Choroid plexus epithelial cell (primary cell): Measurements from ENCODE around the gene SMCO2.

ENCODE experiments used
- DNase-seq: peaks from one replicate; pipeline ENCODE4 v3.0.0-alpha.2; 2010; ENCODE audit warnings: low read depth
- H3K4me3 ChIP-seq: 2 replicates; pipeline ENCODE4 v1.5.1; 2011; ENCODE audit warnings: low read depth, mild to moderate bottlenecking, control low read depth, low read length, moderate library complexity
- CTCF ChIP-seq: conservative IDR thresholded peaks from 2 replicates; pipeline ENCODE4 v1.5.1; 2011; ENCODE audit warnings: low read depth, mild to moderate bottlenecking, control low read depth, inconsistent platforms, low read length, moderate library complexity

The SMCO2 gene

GRCh38 chr12:27451036-27451825 is 4.7 kb downstream of the SMCO2 start:
- no peak overlapping the region for H3K4me3 ChIP-seq

GRCh38 chr12:27453421-27453820 is 6.9 kb downstream of the SMCO2 start:
- DNase-seq, result peak; percentile 42
- TF ChIP-seq CTCF, result no peak
- no peak overlapping the region for H3K4me3 ChIP-seq

More at GRCh38 chr12:27451036-27451825, 4.7 kb downstream of the SMCO2 start:
- DNase-seq, result no peak
- TF ChIP-seq CTCF, result no peak

- TF ChIP-seq CTCF, result no peak
- H3K4me3 ChIP-seq, result no peak overlapping the region
- no peak for DNase-seq
These were observed 9.1 kb downstream of the SMCO2 start for GRCh38 chr12:27455589-27455988.

GRCh38 chr12:27456618-27457017 is 10.1 kb downstream of the SMCO2 start:
- no peak for DNase-seq
- no peak overlapping the region for H3K4me3 ChIP-seq
- no peak for TF ChIP-seq CTCF

- H3K4me3 ChIP-seq, result no peak overlapping the region
- peak; percentile 39 for DNase-seq
- TF ChIP-seq CTCF, result no peak
These were observed 14.0 kb downstream of the SMCO2 start for GRCh38 chr12:27460471-27460978.

- DNase-seq, result peak; percentile 84
- no peak overlapping the region for H3K4me3 ChIP-seq
- no peak for TF ChIP-seq CTCF
These were observed 15.7 kb downstream of the SMCO2 start for GRCh38 chr12:27462151-27462694.
